ENCODE data around the gene OR6C70.

OR6C70 gene

GRCh38 chr12:55428331-55429243 is 41.4 kb downstream of the OR6C70 start:
- TF ChIP-seq CTCF (IDR thresholded peaks at IDR 0.05), result no peak

DNA sequence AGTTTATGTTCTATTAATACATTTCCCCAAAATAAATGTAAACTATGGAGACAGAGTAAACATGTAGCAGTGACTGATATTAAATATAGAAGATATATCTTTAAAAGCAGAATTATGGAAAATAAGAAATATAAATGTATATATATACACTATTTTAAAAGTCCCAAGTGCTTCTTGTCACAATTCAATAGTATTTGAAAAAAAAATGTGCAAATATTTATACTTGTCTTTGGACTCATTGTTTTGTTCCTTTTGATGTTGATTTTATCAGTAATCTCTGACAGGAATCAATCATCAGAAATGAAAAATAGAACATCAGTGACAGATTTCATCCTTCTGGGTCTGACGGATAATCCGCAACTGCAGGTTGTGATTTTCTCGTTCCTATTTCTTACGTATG is 44.0 kb downstream of the OR6C70 start, which contains the start of gene OR6C76:
OR6C76 (plus strand) TSS at position 301 of the 400 bp plus-strand sequence; CDS start at position 301, 0 bp downstream.
- no peak for TF ChIP-seq CTCF (IDR thresholded peaks at IDR 0.05)

- no peak for TF ChIP-seq CTCF (IDR thresholded peaks at IDR 0.05)
These were observed 49.5 kb downstream of the OR6C70 start for GRCh38 chr12:55420307-55420962.

Data from LNCAP (cell line).